PFSK-1 (cell line): ENCODE results near the gene NEDD4L.

Experiments
- FOXP2 ChIP-seq: optimal IDR thresholded peaks from 2 replicates; pipeline ENCODE3; 2011; ENCODE audit warnings: borderline replicate concordance, control low read depth, inconsistent platforms; ENCODE audit not compliant: insufficient read depth; ENCODE audit errors: extremely low read length, extremely low read depth
- POLR2AphosphoS5 ChIP-seq: IDR thresholded peaks from 2 replicates; pipeline ENCODE4 v1.6.1; 2012; ENCODE audit warnings: low read depth, mild to moderate bottlenecking, control low read depth, low read length, moderate library complexity
- REST ChIP-seq, 2 experiments: IDR thresholded peaks; 2 replicates each; pipeline versions ENCODE4 v1.6.1 to v1.8.0; 2011 to 2012; ENCODE audit warnings: low read depth in 2 of 2, low read length in 2 of 2, control low read depth in 1 of 2, inconsistent platforms in 1 of 2, mild to moderate bottlenecking in 1 of 2, moderate library complexity in 1 of 2; ENCODE audit not compliant: insufficient read depth in 1 of 2
- SIN3A ChIP-seq: IDR thresholded peaks from 2 replicates; pipeline ENCODE4 v1.6.1; 2012; ENCODE audit warnings: mild to moderate bottlenecking, low read length, moderate library complexity, borderline replicate concordance; ENCODE audit not compliant: insufficient read depth

- TF ChIP-seq REST (IDR thresholded peaks at IDR 0.05; ENCODE audit: insufficient read depth in 1 of 2, low read depth in 2 of 2, low read length in 2 of 2) (no peak), FOXP2 (no peak), POLR2AphosphoS5 (no peak), SIN3A (no peak)
These were observed 65.2 kb downstream of the NEDD4L start for GRCh38 chr18:58109256-58109655.
